Embryonic facial prominence (tissue), 1 donor: ENCODE measurements around the gene NAV2.

Experiments
- DNase-seq: peaks from one replicate; pipeline ENCODE4 v3.0.0-alpha.2; 2016; ENCODE audit errors: extremely low spot score

NAV2 gene

GRCh38 chr11:19829109-19829837 lies 116.6 kb downstream of the NAV2 start:
- DNase-seq, result no peak

GRCh38 chr11:19832086-19832750 lies 119.6 kb downstream of the NAV2 start:
- no peak for DNase-seq

DNA sequence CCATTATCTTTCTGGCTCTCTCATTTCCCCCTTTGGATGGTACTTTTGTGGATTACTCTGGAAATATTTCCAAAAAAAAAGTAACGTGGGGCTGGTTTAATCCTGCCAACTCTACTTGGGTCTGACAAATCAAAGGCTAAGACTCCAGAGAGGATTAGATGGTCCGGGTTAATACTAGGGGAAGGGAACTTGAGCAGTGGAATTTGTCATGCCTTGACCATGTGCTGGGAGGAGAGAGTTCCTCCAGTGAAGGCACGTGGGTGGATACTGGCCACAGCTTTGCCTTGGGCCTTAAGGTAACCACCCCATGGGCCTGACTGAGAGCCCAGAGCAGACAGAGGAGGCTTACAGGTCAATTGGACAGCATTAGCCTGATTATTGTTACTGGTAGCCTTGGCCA lies 120.3 kb downstream of the NAV2 start:
- DNase-seq, result no peak

GRCh38 chr11:19834771-19835170 lies 122.1 kb downstream of the NAV2 start:
- DNase-seq, result no peak

DNA sequence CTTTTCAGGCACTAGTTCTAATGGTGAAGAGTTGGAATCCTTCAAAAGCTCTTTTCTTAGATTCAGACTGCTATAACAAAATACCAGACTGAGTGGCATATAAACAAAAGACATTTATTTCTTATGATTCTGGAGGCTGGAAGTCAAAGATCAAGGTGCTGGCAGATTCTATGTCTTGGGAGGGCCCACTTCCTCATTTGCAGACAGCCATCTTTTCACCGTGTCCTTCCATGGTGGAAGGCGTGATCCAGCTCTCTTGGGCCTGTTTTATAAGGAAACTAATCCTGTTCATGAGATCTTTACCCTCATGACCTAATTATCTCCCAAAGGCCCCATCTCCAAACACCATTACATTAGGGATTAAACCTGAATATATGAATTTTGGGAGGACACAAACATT lies 124.0 kb downstream of the NAV2 start:
- no peak for DNase-seq

- DNase-seq, result no peak
These were observed 126.5 kb downstream of the NAV2 start for GRCh38 chr11:19838994-19839768.

DNA sequence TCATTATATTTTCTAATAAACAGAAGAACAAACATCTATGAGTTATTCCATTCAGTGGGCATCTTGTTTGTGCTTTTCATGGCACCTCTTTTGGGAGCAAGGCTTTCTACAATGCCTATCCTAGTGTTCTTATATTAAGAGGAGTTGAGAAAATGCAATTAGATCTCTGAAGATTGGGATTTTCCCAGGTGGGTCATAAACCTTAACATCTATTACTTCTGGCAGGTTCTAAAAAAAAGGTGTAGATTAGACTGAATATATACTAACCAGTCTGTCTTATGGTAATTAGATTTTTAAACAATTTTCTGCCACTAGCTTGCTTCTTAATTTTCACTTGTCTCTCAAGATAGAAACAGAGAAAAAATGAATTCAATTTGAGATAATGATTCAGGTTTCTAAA lies 128.3 kb downstream of the NAV2 start:
- no peak for DNase-seq

DNA sequence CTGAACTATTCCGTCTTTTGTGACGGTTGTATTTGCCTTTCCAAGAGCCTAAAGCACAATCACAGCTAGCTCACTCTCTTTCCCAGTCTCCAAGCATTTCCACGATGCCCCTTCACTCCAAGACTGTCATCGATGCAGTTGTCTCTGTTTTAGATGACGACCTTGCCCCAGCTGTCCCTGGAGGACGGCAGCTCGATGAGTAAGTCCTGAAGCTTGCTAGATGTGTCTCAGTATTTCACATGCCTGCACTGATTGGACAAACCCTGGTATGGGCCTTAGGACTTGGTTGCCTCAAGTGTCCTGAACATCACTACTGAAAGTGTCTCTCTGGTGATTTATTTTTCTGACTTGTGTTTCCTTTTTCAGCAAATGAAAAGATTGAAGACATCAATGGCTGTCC lies 129.9 kb downstream of the NAV2 start:
- no peak for DNase-seq

GRCh38 chr11:19843079-19843478 lies 130.4 kb downstream of the NAV2 start:
- DNase-seq, result no peak

DNA sequence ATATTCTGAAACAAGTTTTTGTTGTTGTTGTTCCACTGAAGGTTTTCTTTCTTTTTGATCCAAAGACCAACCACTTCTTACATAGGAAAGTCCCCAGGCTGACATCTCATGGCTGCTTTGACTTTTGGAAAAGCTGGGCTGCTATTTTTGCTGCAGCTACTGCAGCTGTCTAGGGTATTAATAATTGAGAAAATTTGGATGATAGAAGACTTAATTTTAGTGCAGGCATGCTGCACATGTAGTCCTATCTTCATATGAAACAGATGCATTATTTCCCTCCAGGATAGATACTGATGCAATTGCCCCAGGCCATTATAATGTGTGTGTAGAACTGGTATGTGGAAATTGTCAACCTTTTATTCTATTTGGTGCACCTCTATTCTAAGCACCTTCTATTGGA lies 131.4 kb downstream of the NAV2 start:
- DNase-seq, result no peak

DNA sequence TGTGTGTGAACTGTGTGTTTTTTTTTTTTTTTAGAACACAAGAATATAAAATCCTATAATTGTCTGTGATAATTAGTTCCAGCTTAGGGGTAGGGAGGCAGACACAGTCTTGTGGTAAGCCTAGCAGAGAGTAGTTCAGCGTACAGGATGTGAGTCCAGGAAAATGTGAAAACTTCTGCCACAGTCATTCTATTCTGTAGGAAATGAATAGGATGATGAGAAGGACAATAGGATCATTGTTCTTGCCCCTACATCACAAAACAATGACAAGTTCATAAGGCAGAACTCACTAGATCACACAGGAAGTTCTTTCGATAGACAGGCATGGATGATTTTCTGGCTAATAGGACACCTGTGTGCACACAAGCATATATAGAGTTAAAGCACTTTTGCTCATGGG lies 132.2 kb downstream of the NAV2 start:
- no peak for DNase-seq

DNA sequence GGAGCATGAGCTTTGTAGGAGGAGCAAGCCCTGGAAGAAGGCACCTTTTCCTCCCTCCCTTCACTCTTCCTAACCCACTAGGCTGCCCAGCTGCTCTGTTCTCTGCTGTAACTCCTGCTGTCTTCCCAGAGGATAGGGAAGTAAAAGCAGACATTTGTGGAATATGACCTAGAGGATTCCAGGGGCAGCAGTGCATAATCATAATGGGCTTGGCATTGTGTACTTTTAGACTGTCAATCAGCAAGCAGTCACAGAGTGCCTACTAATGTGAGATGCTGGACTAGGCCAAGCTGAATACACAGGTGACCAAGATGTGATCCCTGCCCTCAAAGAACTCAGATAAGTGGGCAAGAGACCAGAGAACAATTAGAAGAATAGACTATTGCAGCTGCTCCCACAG lies 133.0 kb downstream of the NAV2 start:
- DNase-seq, result no peak

DNA sequence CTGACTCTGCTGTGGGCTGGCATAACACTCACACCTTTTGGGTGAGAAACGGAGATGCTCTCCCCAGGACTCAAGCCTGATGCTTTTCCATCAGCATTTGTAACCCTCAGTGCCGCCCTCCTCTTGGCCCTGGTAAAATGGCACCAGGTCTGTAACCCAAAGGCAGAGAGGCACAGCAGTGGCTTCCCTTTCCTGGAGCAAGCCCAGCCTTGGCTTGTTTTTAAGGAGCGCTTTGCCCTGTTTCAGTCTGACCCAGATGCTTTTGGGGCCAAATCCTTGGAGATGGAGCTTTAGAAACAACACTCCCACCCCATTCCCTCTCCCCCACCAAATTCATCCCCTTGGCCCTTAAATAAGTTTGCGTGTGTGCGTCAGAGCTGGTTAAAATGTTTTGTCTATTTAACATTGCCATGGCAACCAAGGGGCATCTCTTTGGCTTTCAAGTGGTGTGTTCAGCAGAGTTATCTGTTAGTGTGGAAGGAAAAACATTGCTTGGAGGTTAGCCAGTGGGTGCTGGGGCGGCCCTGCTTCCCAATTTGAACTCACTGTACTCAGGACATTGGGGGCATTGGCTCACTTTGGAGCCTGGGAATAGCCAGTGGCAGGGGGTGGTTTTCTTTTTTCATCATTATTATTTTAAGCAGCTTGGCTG lies 134.1 kb downstream of the NAV2 start:
- peak; percentile 25 for DNase-seq

DNA sequence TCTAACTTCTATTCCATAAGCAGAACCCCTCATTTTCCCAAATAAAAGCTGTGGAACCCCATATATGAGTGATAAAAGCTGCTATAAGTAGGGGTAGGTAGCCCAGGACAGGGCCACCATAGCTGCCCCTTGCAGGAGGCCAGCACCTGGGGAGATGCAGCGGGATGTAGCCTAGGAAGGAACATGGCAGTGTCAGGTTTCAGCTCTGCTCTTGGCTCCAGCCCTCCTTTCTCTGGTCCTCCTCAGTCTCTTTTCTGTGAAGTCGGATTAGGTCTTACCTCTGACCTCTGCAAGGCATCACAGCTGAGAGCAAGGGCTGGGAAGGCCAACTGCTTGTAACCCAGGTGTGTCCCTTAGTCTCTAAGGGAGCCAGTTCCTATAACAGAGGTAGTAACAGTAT lies 135.6 kb downstream of the NAV2 start:
- DNase-seq, result no peak

- no peak for DNase-seq
These were observed 136.6 kb downstream of the NAV2 start for GRCh38 chr11:19849107-19849789.

DNA sequence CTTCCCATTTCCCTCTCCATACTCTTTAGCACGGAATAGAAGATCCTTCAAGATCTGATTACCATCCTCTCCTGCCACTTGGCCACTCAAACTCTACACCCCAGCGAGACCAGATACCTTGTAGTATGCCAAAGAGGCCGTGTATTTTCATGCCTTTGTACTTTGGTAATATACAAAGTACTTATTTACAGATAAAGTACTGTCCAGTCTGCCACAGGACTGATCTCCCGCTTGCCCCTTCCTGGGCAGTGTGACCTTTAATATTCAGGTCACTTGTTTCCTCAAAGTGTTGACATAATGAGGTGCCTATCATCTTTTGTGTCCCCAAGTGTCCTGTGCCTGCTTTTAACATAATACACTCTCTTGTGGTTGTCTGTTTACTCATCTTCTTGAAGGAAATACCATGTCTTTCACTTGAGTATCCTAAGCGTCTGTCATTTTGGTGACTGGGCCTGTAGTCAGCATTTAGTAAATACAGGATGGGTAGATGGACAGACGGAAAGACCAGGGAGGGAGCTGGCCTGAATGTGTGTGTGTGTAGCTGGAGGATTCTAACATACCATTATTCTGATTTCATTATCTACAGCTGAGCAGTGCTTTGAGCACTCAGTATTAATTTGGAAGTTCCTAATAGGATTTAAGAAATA lies 137.4 kb downstream of the NAV2 start:
- DNase-seq, result no peak

DNA sequence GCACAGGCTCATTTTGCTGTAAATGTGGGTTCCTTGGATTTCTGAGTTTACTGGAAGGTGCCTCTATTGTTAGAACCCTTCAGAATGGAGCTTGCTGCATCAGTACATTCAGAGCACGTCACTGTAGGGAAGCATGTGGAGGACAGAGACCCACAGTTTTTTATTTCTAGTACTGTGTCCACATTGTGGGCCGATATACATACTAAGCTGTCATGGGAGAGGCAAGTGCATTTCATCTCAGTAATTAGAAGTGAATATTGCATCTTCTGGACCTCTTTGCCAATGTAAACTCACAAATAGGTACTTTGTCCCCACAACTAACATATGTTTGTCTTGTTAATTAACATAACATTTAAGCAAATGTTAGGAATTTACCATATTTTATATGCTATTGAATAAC lies 139.7 kb downstream of the NAV2 start:
- no peak for DNase-seq

GRCh38 chr11:19853016-19853415 lies 140.4 kb downstream of the NAV2 start:
- no peak for DNase-seq

GRCh38 chr11:19853920-19854319 lies 141.3 kb downstream of the NAV2 start:
- DNase-seq, result no peak

DNA sequence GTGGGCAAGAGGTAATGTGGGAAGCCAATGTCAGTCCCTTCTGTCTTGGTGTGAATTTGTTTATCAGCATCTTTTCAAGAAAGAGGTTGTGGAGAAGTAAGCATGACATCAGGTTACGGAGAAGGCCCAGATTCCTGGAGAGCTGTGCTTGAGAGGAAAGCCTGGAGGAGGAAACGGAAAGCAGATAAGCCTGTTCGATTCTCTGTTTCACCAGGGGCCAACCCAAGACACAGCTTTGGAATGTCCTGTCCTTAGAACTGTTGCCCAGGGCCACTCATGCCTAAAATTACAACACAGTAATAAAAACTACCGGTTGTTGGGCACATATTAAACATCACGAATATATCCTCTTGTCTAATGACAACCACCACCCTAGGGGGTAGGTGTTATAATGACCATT lies 148.5 kb downstream of the NAV2 start:
- DNase-seq, result no peak

DNA sequence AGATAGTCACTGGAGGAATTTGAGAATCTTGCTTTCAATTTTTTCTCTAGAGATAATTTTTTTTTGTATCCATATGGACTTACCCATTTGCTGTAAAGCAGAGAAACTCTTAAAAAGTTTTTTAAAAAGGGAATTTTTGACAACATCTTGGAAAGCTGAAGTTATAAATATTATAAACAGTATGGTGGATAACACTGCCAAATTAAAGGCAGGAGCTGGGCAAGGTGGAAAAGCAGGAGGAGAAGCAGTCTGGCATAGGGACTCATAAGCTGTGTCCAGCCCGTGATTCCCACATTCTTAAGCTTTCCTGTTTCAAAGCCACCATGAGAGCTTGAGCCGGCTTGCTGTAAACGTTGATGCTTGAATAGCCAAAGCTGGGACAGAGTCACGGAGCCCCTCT lies 149.5 kb downstream of the NAV2 start:
- DNase-seq, result no peak
